ENCODE measurements around the gene CABCOCO1.

- TF ChIP-seq CTCF (IDR thresholded peaks at IDR 0.05; ENCODE audit: low read depth, low read length), result no peak
- TF ChIP-seq EZH2phosphoT487 (IDR thresholded peaks at IDR 0.05; ENCODE audit: low read depth), result no peak
Observed at GRCh38 chr10:61705022-61705613, 42.4 kb downstream of the CABCOCO1 start.
